Left lobe of liver (tissue), 2 donors: ENCODE measurements around the gene UGT1A4. TPM values are rescaled to one million over a fixed set of nuclear protein-coding genes. Genes with fewer than 3 reads are reported as not detected.

ENCODE experiments used
- ATAC-seq: fragments of 200-7000 bp; cut with Tn5 transposase; one replicate; pipeline ENCODE4 v1.9.1; 2020; ENCODE audit warnings: mild to moderate bottlenecking, moderate library complexity
- DNase-seq: peaks from one replicate; pipeline ENCODE4 v3.0.0-alpha.2; 2020; ENCODE audit warnings: low spot score
- total RNA-seq: library from RNA; stranded (reverse); gene quantifications from one replicate; pipeline ENCODE4 v1.2.1, GENCODE V29; 2021
- donor health status: DM: no; HTN: no; CAD: no; lungs with moderate emphysema.
- donor health status: DM: no; HTN: yes; CAD: no.

Gene UGT1A4
- total RNA-seq, 1 donor from 2014 or later = 454 TPM

- DNase-seq = peak; percentile 31
- no peak for ATAC-seq
These were observed 89.7 kb downstream of the UGT1A4 start for GRCh38 chr2:233807966-233808935.

- peak; percentile 14 for DNase-seq
- ATAC-seq = no peak
These were observed 91.8 kb downstream of the UGT1A4 start for GRCh38 chr2:233810385-233810784.

- ATAC-seq (no peak), DNase-seq (peak; percentile 22)
These were observed 92.6 kb downstream of the UGT1A4 start for GRCh38 chr2:233811087-233811486.

- DNase-seq = peak; percentile 35
- no peak for ATAC-seq
These were observed 93.2 kb downstream of the UGT1A4 start for GRCh38 chr2:233811732-233812131.

GRCh38 chr2:233813236-233814055 lies 94.9 kb downstream of the UGT1A4 start:
- ATAC-seq (no peak), DNase-seq (peak; percentile 29)

GRCh38 chr2:233814056-233814835 lies 95.7 kb downstream of the UGT1A4 start:
- no peak for ATAC-seq
- DNase-seq = peak; percentile 39

- ATAC-seq = no peak
- no peak for DNase-seq
These were observed 97.3 kb downstream of the UGT1A4 start for GRCh38 chr2:233815861-233816260.

- ATAC-seq (no peak), DNase-seq (peak; percentile 39)
These were observed 97.8 kb downstream of the UGT1A4 start for GRCh38 chr2:233816334-233816733.

GRCh38 chr2:233816771-233817170 lies 98.2 kb downstream of the UGT1A4 start:
- no peak for ATAC-seq
- DNase-seq = peak; percentile 40

GRCh38 chr2:233817361-233817911 lies 98.9 kb downstream of the UGT1A4 start:
- no peak for ATAC-seq
- DNase-seq = peak; percentile 42

GRCh38 chr2:233817995-233818638 lies 99.6 kb downstream of the UGT1A4 start:
- DNase-seq (peak; percentile 90), ATAC-seq (peak; percentile 69)

GRCh38 chr2:233818639-233819621 lies 100.4 kb downstream of the UGT1A4 start:
- no peak for DNase-seq
- ATAC-seq = no peak

GRCh38 chr2:233819884-233820773 lies 101.6 kb downstream of the UGT1A4 start:
- DNase-seq = peak; percentile 41
- ATAC-seq = no peak

GRCh38 chr2:233820774-233821105 lies 102.2 kb downstream of the UGT1A4 start:
- ATAC-seq (no peak), DNase-seq (peak; percentile 29)

- ATAC-seq = no peak
- peak; percentile 22 for DNase-seq
These were observed 102.7 kb downstream of the UGT1A4 start for GRCh38 chr2:233821196-233821595.

- DNase-seq = no peak
These were observed 103.2 kb downstream of the UGT1A4 start for GRCh38 chr2:233821709-233822100.

GRCh38 chr2:233822101-233822771 lies 103.7 kb downstream of the UGT1A4 start:
- DNase-seq (peak; percentile 89), ATAC-seq (peak; percentile 64)

More at GRCh38 chr2:233821709-233822100, 103.2 kb downstream of the UGT1A4 start:
- no peak for ATAC-seq
